Naive B cell (primary cell): ENCODE results near the gene RNF128. TPM values are rescaled to one million over a fixed set of nuclear protein-coding genes. Genes with fewer than 3 reads are reported as not detected.

Experiments used
- ATAC-seq, 2 donors: fragments of 150-1000 bp; cut with Tn5 transposase; 2 replicates each; pipeline ENCODE4 v1.10.0; 2021; ENCODE audit warnings: low read depth in 2 of 2, mild to moderate bottlenecking in 2 of 2, moderate library complexity in 2 of 2
- DNase-seq: peaks from one replicate; pipeline ENCODE4 v3.0.0; 2022
- H3K27ac Mint-ChIP-seq, 6 donors: one replicate each; pipeline ENCODE4 v1.8.0; 2020 to 2022; ENCODE audit warnings: mild to moderate bottlenecking in 6 of 6, mixed read lengths in 6 of 6, moderate library complexity in 5 of 6, inconsistent platforms in 2 of 6
- H3K27me3 Mint-ChIP-seq, 3 donors: one replicate each; pipeline ENCODE4 v1.8.0; 2021 to 2022; ENCODE audit warnings: mixed read lengths in 3 of 3, mild to moderate bottlenecking in 1 of 3
- H3K36me3 Mint-ChIP-seq, 2 donors: one replicate each; pipeline ENCODE4 v1.8.0; 2020 to 2022; ENCODE audit warnings: mixed read lengths in 2 of 2, inconsistent platforms in 1 of 2, mild to moderate bottlenecking in 1 of 2
- H3K4me1 Mint-ChIP-seq, 3 donors: one replicate each; pipeline ENCODE4 v1.8.0; 2020 to 2022; ENCODE audit warnings: mixed read lengths in 3 of 3, inconsistent platforms in 1 of 3, mild to moderate bottlenecking in 1 of 3, moderate library complexity in 1 of 3
- H3K4me3 Mint-ChIP-seq, 8 donors: one replicate each; pipeline ENCODE4 v1.8.0; 2020 to 2022; ENCODE audit warnings: mild to moderate bottlenecking in 8 of 8, mixed read lengths in 8 of 8, moderate library complexity in 8 of 8, inconsistent platforms in 2 of 8
- H3K9me3 Mint-ChIP-seq, 7 donors: one replicate each; pipeline ENCODE4 v1.8.0; 2020 to 2022; ENCODE audit warnings: mixed read lengths in 7 of 7, mild to moderate bottlenecking in 5 of 7, inconsistent platforms in 2 of 7, moderate library complexity in 1 of 7
- polyA plus RNA-seq, 6 donors: library from polyadenylated mRNA; unstranded; fragments of 300-500 nt; fragmentation: Illumina TruSeq; gene quantifications; one replicate each; pipeline ENCODE4 v1.2.3, GENCODE V29; 2021; ENCODE audit warnings: low read depth in 6 of 6

RNF128 gene
- polyA plus RNA-seq = not detected

- no peak for DNase-seq
- peak within 1 kb of the TSS in 1 of 6 donors; percentile 4 for H3K27ac Mint-ChIP-seq
- peaks cover 26 to 46% (median 30%) of the 10 kb centered on the region in 3 donors for H3K27me3 Mint-ChIP-seq
- no peak for ATAC-seq
- peaks cover 0 to 2% (median 0%) of the 10 kb centered on the region in 3 donors for H3K4me1 Mint-ChIP-seq
- peak within 1 kb of the TSS in 5 of 8 donors; percentile 15 to 67 (median 38) for H3K4me3 Mint-ChIP-seq
- no peaks in the 10 kb centered on the region for H3K36me3 Mint-ChIP-seq
- H3K9me3 Mint-ChIP-seq = peaks cover 0 to 4% (median 0%) of the 10 kb centered on the region in 7 donors
Measured at GRCh38 chrX:106726485-106727437, at the start of gene RNF128. RNF128 (plus strand) TSS chrX:106726701; CDS start chrX:106726914, 213 bp downstream.

- Mint-ChIP-seq H3K27me3 (no peaks in the 10 kb centered on the region), H3K9me3 (peaks cover 0 to 7% (median 4%) of the 10 kb centered on the region in 7 donors), H3K4me1 (no peaks in the 10 kb centered on the region), H3K36me3 (no peaks in the 10 kb centered on the region), H3K4me3 (no peak overlapping the region), H3K27ac (no peak overlapping the region)
- no peak for DNase-seq
- ATAC-seq = no peak
Measured at GRCh38 chrX:106680716-106681115, 45.8 kb upstream of the RNF128 start.

GRCh38 chrX:106684207-106684606 is 42.3 kb upstream of the RNF128 start:
- Mint-ChIP-seq H3K4me3 (no peak overlapping the region), H3K4me1 (no peaks in the 10 kb centered on the region), H3K27ac (no peak overlapping the region), H3K27me3 (no peaks in the 10 kb centered on the region), H3K36me3 (no peaks in the 10 kb centered on the region), H3K9me3 (peaks cover 0 to 9% (median 4%) of the 10 kb centered on the region in 7 donors)
- ATAC-seq (no peak), DNase-seq (no peak)

- Mint-ChIP-seq H3K4me3 (no peak overlapping the region), H3K27ac (no peak overlapping the region), H3K9me3 (peaks cover 0 to 6% (median 0%) of the 10 kb centered on the region in 7 donors), H3K27me3 (peaks cover 0 to 7% (median 3%) of the 10 kb centered on the region in 3 donors), H3K36me3 (no peaks in the 10 kb centered on the region), H3K4me1 (no peaks in the 10 kb centered on the region)
- DNase-seq = no peak
- no peak for ATAC-seq
Measured at GRCh38 chrX:106692425-106693065, 34.0 kb upstream of the RNF128 start.

GRCh38 chrX:106696502-106696901 is 30.0 kb upstream of the RNF128 start:
- H3K36me3 Mint-ChIP-seq = no peaks in the 10 kb centered on the region
- no peak for ATAC-seq

GRCh38 chrX:106698693-106699092 is 27.8 kb upstream of the RNF128 start:
- peaks cover 8 to 25% (median 10%) of the 10 kb centered on the region in 3 donors for H3K27me3 Mint-ChIP-seq
- DNase-seq = no peak
- no peaks in the 10 kb centered on the region for H3K9me3 Mint-ChIP-seq
- ATAC-seq = no peak
- no peak overlapping the region for H3K27ac Mint-ChIP-seq
- H3K36me3 Mint-ChIP-seq = no peaks in the 10 kb centered on the region
- H3K4me1 Mint-ChIP-seq = no peaks in the 10 kb centered on the region
- H3K4me3 Mint-ChIP-seq = no peak overlapping the region

More at GRCh38 chrX:106696502-106696901, 30.0 kb upstream of the RNF128 start:
- no peak for DNase-seq
- H3K27me3 Mint-ChIP-seq = peaks cover 8 to 17% (median 17%) of the 10 kb centered on the region in 3 donors
- H3K4me3 Mint-ChIP-seq = no peak overlapping the region
- H3K4me1 Mint-ChIP-seq = no peaks in the 10 kb centered on the region
- peaks cover 0 to 3% (median 0%) of the 10 kb centered on the region in 7 donors for H3K9me3 Mint-ChIP-seq
- H3K27ac Mint-ChIP-seq = no peak overlapping the region

- DNase-seq (no peak), ATAC-seq (no peak)
- H3K9me3 Mint-ChIP-seq = no peaks in the 10 kb centered on the region
- no peak overlapping the region for H3K4me3 Mint-ChIP-seq
- H3K4me1 Mint-ChIP-seq = no peaks in the 10 kb centered on the region
- H3K36me3 Mint-ChIP-seq = no peaks in the 10 kb centered on the region
- peaks cover 4 to 25% (median 10%) of the 10 kb centered on the region in 3 donors for H3K27me3 Mint-ChIP-seq
- no peak overlapping the region for H3K27ac Mint-ChIP-seq
Measured at GRCh38 chrX:106702636-106703035, 23.9 kb upstream of the RNF128 start.

GRCh38 chrX:106706466-106706865 is 20.0 kb upstream of the RNF128 start:
- Mint-ChIP-seq H3K36me3 (no peaks in the 10 kb centered on the region), H3K27me3 (peaks cover 0 to 8% (median 0%) of the 10 kb centered on the region in 3 donors), H3K4me3 (no peak overlapping the region), H3K27ac (no peak overlapping the region), H3K4me1 (no peaks in the 10 kb centered on the region), H3K9me3 (no peaks in the 10 kb centered on the region)
- no peak for DNase-seq
- no peak for ATAC-seq

- Mint-ChIP-seq H3K27me3 (no peaks in the 10 kb centered on the region), H3K9me3 (no peaks in the 10 kb centered on the region), H3K27ac (no peak overlapping the region), H3K4me1 (no peaks in the 10 kb centered on the region), H3K4me3 (no peak overlapping the region), H3K36me3 (no peaks in the 10 kb centered on the region)
- no peak for ATAC-seq
- DNase-seq = no peak
Measured at GRCh38 chrX:106707771-106708454, 18.6 kb upstream of the RNF128 start.

GRCh38 chrX:106710771-106711170 is 15.7 kb upstream of the RNF128 start:
- ATAC-seq (no peak), DNase-seq (no peak)
- H3K4me1 Mint-ChIP-seq = no peaks in the 10 kb centered on the region
- H3K4me3 Mint-ChIP-seq = no peak overlapping the region
- peaks cover 0 to 3% (median 0%) of the 10 kb centered on the region in 3 donors for H3K27me3 Mint-ChIP-seq
- H3K27ac Mint-ChIP-seq = no peak overlapping the region
- H3K9me3 Mint-ChIP-seq = no peaks in the 10 kb centered on the region
- no peaks in the 10 kb centered on the region for H3K36me3 Mint-ChIP-seq

GRCh38 chrX:106711375-106711774 is 15.1 kb upstream of the RNF128 start:
- no peaks in the 10 kb centered on the region for H3K36me3 Mint-ChIP-seq

GRCh38 chrX:106716004-106716403 is 10.5 kb upstream of the RNF128 start:
- no peak for DNase-seq
- Mint-ChIP-seq H3K4me3 (no peak overlapping the region), H3K4me1 (no peaks in the 10 kb centered on the region), H3K9me3 (peaks cover 0 to 2% (median 0%) of the 10 kb centered on the region in 7 donors), H3K27ac (no peak overlapping the region), H3K27me3 (peaks cover 0 to 7% (median 3%) of the 10 kb centered on the region in 3 donors), H3K36me3 (no peaks in the 10 kb centered on the region)
- ATAC-seq = no peak

More at GRCh38 chrX:106711375-106711774, 15.1 kb upstream of the RNF128 start:
- DNase-seq = no peak
- Mint-ChIP-seq H3K4me3 (no peak overlapping the region), H3K9me3 (no peaks in the 10 kb centered on the region), H3K27me3 (peaks cover 0 to 3% (median 0%) of the 10 kb centered on the region in 3 donors), H3K27ac (no peak overlapping the region), H3K4me1 (no peaks in the 10 kb centered on the region)
- ATAC-seq = no peak

GRCh38 chrX:106716463-106716862 is 10.0 kb upstream of the RNF128 start:
- H3K9me3 Mint-ChIP-seq = peaks cover 0 to 2% (median 0%) of the 10 kb centered on the region in 7 donors
- peaks cover 0 to 7% (median 3%) of the 10 kb centered on the region in 3 donors for H3K27me3 Mint-ChIP-seq
- no peaks in the 10 kb centered on the region for H3K36me3 Mint-ChIP-seq
- no peaks in the 10 kb centered on the region for H3K4me1 Mint-ChIP-seq
- DNase-seq (no peak), ATAC-seq (no peak)
- no peak overlapping the region for H3K27ac Mint-ChIP-seq
- no peak overlapping the region for H3K4me3 Mint-ChIP-seq
